ENCODE data around the gene ALDH4A1.

Gene ALDH4A1

DNA sequence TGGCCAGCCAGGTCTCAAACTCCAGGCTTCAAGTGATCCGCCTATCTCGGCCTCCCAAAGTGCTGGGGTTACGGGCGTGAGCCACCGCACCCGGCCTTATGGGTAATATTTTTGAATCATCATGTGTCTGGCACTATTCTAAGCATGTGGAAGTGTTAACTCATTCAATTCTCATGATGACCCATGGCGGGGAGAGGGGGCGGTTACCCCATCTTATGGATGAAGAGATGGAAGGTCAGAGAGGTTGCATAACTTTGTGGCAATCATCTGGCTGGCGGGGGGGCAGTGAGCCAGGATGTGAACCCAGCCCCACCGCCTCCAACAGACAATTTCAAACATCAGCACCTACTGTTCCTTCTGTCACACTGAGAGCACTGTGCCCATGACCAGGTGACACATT is 31.4 kb downstream of the ALDH4A1 start:
- TF ChIP-seq, protein P1, sequence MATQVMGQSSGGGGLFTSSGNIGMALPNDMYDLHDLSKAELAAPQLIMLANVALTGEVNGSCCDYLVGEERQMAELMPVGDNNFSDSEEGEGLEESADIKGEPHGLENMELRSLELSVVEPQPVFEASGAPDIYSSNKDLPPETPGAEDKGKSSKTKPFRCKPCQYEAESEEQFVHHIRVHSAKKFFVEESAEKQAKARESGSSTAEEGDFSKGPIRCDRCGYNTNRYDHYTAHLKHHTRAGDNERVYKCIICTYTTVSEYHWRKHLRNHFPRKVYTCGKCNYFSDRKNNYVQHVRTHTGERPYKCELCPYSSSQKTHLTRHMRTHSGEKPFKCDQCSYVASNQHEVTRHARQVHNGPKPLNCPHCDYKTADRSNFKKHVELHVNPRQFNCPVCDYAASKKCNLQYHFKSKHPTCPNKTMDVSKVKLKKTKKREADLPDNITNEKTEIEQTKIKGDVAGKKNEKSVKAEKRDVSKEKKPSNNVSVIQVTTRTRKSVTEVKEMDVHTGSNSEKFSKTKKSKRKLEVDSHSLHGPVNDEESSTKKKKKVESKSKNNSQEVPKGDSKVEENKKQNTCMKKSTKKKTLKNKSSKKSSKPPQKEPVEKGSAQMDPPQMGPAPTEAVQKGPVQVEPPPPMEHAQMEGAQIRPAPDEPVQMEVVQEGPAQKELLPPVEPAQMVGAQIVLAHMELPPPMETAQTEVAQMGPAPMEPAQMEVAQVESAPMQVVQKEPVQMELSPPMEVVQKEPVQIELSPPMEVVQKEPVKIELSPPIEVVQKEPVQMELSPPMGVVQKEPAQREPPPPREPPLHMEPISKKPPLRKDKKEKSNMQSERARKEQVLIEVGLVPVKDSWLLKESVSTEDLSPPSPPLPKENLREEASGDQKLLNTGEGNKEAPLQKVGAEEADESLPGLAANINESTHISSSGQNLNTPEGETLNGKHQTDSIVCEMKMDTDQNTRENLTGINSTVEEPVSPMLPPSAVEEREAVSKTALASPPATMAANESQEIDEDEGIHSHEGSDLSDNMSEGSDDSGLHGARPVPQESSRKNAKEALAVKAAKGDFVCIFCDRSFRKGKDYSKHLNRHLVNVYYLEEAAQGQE (IDR thresholded peaks at IDR 0.05; ENCODE audit: low read depth) = no peak
- no peak for TF ChIP-seq YY1 (IDR thresholded peaks at IDR 0.05; ENCODE audit: low read depth)
- TF ChIP-seq ZBTB7A (IDR thresholded peaks at IDR 0.05; ENCODE audit: low read depth) = no peak
- TF ChIP-seq CREB1 (IDR thresholded peaks at IDR 0.05; ENCODE audit: low read depth) = no peak
- no peak for TF ChIP-seq TCF12 (IDR thresholded peaks at IDR 0.05; ENCODE audit: low read depth)
- no peak for TF ChIP-seq RAD21 (IDR thresholded peaks at IDR 0.05; ENCODE audit: low read depth)
- TF ChIP-seq EGR1 (IDR thresholded peaks at IDR 0.05) = no peak
- no peak for TF ChIP-seq CEBPB (IDR thresholded peaks at IDR 0.05)
- TF ChIP-seq NFIC (IDR thresholded peaks at IDR 0.05) = no peak
- TF ChIP-seq TEAD4 (IDR thresholded peaks at IDR 0.05) = no peak
- no peak for TF ChIP-seq EP300 (IDR thresholded peaks at IDR 0.05; ENCODE audit: borderline replicate concordance)
- TF ChIP-seq, protein P2, sequence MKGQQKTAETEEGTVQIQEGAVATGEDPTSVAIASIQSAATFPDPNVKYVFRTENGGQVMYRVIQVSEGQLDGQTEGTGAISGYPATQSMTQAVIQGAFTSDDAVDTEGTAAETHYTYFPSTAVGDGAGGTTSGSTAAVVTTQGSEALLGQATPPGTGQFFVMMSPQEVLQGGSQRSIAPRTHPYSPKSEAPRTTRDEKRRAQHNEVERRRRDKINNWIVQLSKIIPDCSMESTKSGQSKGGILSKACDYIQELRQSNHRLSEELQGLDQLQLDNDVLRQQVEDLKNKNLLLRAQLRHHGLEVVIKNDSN (IDR thresholded peaks at IDR 0.05) = no peak
- TF ChIP-seq, protein P3, sequence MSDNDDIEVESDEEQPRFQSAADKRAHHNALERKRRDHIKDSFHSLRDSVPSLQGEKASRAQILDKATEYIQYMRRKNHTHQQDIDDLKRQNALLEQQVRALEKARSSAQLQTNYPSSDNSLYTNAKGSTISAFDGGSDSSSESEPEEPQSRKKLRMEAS (IDR thresholded peaks at IDR 0.05) = no peak
- no peak for TF ChIP-seq TAF1 (IDR thresholded peaks at IDR 0.05; ENCODE audit: low read depth)

DNA sequence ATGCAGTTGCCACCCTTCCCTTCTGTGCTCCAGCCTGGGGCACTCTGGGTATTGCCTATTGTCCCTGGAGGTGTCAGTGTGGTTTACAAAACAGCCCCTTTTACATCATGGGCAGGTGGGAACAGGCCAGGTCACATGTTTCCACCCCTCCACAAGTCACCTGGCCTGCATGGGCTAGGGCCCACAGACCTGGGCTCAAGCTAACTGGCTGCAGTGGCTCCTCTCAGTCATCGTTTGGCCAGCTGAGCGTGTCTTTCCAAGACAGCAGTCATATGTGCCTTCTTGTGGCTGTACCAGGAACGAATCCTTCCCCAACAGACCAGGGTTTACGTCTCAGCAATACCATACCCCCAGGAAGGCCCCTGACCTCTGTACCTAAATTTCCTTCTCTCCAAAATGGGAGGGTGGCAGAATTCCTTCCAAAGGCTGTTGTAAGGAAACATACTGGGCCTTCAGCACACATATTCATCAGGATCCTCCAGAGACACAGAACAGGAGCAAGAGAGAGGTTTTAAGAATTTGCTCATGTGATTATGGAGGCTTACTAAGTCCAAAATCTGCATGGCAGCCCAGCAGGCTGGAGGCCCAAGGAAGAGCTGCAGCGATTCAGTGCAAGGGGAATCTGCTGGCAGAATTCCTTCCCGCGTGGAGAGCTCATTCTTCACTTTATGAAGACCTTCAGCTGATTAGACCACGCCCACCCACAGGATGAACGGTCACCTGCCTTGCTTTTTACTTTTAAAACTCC is 32.3 kb downstream of the ALDH4A1 start:
- no peak for TF ChIP-seq TEAD4 (IDR thresholded peaks at IDR 0.05)
- TF ChIP-seq, protein P1 (IDR thresholded peaks at IDR 0.05; ENCODE audit: low read depth) = no peak
- TF ChIP-seq ZBTB7A (IDR thresholded peaks at IDR 0.05; ENCODE audit: low read depth) = no peak
- TF ChIP-seq FOXM1 (IDR thresholded peaks at IDR 0.05; ENCODE audit: borderline replicate concordance, low read depth) = no peak
- no peak for TF ChIP-seq TCF12 (IDR thresholded peaks at IDR 0.05; ENCODE audit: low read depth)
- TF ChIP-seq YY1 (IDR thresholded peaks at IDR 0.05; ENCODE audit: low read depth) = no peak
- TF ChIP-seq, protein P3 (IDR thresholded peaks at IDR 0.05) = no peak
- no peak for TF ChIP-seq EP300 (IDR thresholded peaks at IDR 0.05; ENCODE audit: borderline replicate concordance)
- TF ChIP-seq RAD21 (IDR thresholded peaks at IDR 0.05; ENCODE audit: low read depth) = no peak
- TF ChIP-seq, protein P2 (IDR thresholded peaks at IDR 0.05) = no peak
- TF ChIP-seq CREB1 (IDR thresholded peaks at IDR 0.05; ENCODE audit: low read depth) = no peak
- TF ChIP-seq TAF1 (IDR thresholded peaks at IDR 0.05; ENCODE audit: low read depth) = no peak
- no peak for TF ChIP-seq NFIC (IDR thresholded peaks at IDR 0.05)
- TF ChIP-seq EGR1 (IDR thresholded peaks at IDR 0.05) = no peak
- TF ChIP-seq CEBPB (IDR thresholded peaks at IDR 0.05) = no peak

DNA sequence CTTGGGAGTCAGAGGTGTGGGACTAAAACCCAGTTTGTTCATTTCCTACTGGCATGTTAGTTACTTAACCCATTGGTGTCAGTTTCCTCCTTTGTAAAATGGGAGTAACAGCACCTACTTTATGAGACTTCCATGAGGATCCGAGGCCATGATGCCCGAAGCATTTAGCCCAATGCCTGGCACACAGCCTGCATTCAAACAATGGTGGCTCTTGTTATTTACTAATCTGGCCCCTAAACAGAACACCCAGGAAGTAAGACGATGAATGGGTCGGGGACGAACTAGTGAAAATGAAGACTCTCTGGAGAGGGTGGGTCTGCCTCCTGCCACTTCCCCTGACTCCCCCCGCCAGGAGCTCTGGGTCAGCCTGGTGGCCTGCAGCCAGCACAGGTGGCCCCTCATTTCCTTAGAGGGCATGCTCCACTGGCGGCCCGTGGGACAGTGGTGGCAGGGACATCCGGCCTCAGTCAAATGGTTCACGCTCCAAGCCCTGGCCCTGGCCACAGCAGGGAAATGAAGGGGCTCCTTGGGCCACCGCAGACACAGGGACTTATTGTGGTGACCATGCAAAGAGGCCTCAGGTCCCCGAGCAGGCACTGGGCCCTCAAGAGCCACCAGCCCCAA is 33.4 kb downstream of the ALDH4A1 start:
- no peak for TF ChIP-seq TCF12 (IDR thresholded peaks at IDR 0.05; ENCODE audit: low read depth)
- TF ChIP-seq NFIC (IDR thresholded peaks at IDR 0.05) = no peak
- TF ChIP-seq EP300 (IDR thresholded peaks at IDR 0.05; ENCODE audit: borderline replicate concordance) = no peak
- TF ChIP-seq, protein P3 (IDR thresholded peaks at IDR 0.05) = no peak
- no peak for TF ChIP-seq TAF1 (IDR thresholded peaks at IDR 0.05; ENCODE audit: low read depth)
- TF ChIP-seq, protein P1 (IDR thresholded peaks at IDR 0.05; ENCODE audit: low read depth) = no peak
- TF ChIP-seq CREB1 (IDR thresholded peaks at IDR 0.05; ENCODE audit: low read depth) = no peak
- TF ChIP-seq FOXM1 (IDR thresholded peaks at IDR 0.05; ENCODE audit: borderline replicate concordance, low read depth) = no peak
- TF ChIP-seq ZBTB7A (IDR thresholded peaks at IDR 0.05; ENCODE audit: low read depth) = no peak
- TF ChIP-seq, protein P2 (IDR thresholded peaks at IDR 0.05) = no peak
- TF ChIP-seq RAD21 (IDR thresholded peaks at IDR 0.05; ENCODE audit: low read depth) = no peak
- no peak for TF ChIP-seq CEBPB (IDR thresholded peaks at IDR 0.05)
- no peak for TF ChIP-seq EGR1 (IDR thresholded peaks at IDR 0.05)
- no peak for TF ChIP-seq YY1 (IDR thresholded peaks at IDR 0.05; ENCODE audit: low read depth)
